Activated naive CD4-positive, alpha-beta T cell (primary cell): ENCODE measurements around the gene GPBP1L1.
"Not testable (repeated sequence)": the region's sequence is repeated elsewhere in the genome, so short reads cannot be mapped to it uniquely, and the experiment has no call there.

ENCODE experiments used
- DNase-seq, 4 experiments: peaks; one replicate each; lab custom pipeline; 2025; lab: John Stamatoyannopoulos, UW

GPBP1L1 gene

DNA sequence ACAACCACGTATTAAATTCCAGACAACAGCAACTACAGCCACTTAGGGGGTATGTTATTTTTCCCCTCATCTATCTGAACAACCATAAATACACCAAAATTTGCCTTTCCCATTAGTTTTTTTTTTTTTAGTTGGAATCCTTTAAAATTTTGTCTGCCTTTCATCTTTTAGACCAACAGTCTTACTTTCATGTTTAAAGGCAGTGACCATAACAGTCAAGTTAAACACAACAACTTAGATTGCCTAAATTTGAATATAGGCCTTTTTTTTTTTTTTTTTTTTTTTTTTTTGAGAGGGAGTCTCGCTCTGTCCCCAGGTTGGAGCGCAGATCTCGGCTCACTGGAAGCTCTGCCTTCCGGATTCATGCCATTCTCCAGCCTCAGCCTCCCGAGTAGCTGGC, 3.4 kb downstream of the GPBP1L1 start:
- no peak for DNase-seq

DNA sequence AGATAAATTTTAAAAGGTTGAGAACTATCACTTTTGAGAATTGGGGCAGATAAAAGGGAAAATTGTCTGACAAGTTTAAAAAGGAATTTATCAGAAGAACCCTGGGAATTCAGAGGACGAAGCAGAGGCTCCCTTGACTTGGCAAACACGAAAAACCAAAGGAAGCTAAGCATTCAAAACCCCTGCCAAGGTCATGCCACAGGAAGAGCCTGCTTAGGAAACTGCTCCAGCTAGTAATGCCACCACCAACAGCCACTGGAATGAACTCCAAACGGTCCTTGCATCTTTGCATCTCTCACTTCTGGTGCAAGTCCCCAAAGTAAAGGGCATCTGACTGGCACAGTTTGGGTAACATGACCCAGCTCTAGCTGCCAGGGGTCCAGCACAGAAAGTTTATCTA, 7.2 kb downstream of the GPBP1L1 start:
- no peak for DNase-seq

DNA sequence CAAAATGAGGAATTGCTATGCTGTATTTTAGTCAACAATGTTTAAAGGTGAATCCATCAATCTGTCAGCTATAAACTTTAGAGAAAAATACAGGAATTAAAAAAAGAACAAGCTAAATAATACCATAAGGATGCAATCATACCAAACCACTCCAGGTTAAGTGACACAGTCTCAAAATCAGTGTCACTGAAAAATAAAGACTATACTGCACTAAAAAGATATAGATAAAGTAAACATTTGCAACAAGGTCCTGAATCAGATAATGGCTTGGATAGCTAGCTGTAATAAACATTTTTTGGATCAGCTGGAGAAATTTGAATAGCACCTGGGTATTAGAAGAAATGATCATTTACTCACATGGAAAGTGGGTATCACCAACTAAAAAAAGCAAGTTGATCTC, 7.8 kb downstream of the GPBP1L1 start:
- DNase-seq = no peak

DNA sequence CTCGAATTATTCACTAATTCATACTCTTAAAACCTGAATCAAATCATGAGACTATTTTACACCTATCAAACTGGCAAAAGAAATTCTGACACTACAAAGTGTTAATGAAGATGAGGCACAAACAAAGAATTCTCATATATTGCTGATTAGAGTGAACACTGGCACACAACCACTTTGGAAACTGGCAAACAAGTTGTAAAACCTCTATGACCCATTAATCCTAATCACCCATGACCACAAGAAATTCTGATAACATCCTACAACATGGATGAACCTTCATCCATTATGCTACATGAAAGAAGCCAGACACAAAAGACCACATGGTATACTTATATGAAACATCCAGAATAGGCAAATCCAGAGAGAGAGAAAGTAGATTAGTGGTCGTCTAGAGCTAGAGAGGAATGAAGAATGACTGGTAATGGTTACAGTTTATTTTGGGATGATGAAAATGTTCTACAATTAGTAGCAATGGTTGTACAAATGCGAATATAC, 8.5 kb downstream of the GPBP1L1 start:
- no peak for DNase-seq

DNA sequence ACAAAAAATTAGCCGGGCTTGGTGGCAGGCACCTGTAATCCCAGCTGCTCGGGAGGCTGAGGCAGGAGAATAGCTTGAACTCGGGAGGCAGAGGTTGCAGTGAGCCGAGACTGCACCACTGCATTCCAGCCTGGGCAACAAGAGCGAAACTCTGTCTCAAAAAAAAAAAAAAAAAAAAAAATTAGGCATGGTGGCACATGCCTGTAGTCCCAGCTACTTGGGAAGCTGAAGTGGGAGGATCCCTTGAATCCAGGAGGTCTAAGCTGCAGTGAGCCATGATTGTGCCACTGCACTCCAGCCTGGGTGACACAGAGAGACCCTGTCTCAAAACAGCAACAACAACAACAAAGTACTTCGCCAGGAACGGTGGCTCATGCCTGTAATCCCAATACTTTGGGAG, 9.8 kb downstream of the GPBP1L1 start:
- DNase-seq = not testable (repeated sequence)

DNA sequence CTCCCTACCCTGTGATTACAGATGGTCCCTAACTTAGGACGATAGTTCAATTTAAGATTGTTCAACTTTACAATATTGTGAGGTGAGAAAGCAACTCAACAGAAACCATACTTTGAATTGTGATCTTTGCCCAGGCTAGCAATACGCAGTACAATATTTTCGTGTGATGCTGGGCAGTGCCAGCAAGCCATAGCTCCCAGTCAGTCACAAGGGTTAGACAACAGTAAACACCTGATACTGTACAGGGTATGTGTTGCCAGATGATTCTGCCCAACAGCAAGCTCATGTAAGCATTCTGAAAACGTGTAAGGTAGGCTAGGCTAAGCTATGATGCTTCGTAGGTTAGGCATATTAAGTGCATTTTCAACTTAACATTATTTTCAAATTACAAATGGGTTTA, 11.9 kb downstream of the GPBP1L1 start:
- DNase-seq = no peak

DNA sequence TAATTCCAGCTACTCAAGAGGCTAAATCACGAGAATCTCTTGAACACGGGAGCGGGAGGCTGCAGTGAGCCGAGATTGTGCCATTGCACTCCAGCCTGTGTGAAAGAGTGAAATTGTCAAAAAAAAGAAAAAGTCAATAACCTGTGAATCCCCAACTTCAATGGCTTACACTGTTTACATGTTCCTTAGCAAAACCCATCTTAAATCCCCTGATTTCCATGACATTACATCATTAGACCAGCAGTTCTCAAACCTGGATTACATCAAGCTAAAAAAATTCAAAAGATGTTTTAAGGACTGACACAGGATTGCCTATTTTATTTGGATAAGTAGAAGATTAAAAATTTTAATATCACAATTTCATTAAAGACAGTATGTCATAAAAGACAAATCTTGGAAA, 12.4 kb downstream of the GPBP1L1 start:
- DNase-seq = no peak

DNA sequence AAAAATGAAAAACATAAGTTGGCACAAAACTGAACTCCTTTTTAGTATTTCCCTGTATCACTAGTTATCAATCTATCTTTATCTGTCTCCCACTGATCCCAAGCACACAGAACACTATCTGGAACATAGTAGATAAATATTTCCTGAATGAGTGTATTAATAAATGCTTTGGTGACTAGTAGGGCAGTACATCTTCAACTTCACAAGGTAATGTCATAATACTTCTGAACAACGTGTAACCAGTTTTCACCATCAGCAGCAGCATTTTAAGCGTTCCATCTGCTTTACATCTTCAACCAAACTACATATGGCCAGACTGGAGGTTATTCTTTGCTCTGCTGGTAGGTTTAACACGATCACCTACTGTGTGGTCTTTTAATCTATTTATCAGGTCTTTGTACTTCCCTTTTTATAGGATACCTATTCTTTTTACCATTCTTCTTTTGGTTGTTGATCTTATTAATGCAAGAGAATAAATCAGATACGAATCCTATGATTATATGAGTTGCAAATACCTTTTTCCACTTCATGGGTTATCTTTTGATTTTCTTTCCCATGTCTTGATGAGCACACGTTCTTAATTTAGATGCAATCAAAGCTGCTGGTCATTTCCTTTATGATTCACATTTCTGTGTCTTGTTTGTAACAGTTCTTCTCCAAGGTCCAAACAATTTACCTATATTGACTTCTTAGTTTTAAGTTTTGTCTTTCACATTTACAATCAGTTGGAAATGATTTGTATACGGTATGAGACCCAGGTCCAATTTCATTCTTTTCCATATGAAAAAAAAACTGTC, 16.3 kb downstream of the GPBP1L1 start:
- no peak for DNase-seq

DNA sequence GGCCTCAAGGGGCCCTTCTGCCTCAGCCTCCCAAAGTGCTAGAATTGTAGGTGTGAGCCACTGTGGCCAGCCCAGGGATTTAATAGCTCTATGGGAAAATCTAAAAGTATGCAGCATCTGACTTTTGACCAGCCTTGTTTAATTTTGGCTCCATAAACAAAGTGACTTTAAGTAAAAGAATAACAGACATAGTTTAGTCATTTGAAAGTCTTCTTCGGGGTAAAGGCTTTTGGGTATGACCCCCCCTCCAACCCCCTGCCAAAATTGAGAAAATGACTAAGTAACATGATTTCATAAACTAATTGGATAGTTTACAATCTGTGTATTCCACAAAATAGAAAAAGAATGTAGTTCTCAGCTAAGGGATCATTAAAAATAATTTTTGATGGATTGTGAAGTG, 17.0 kb downstream of the GPBP1L1 start:
- no peak for DNase-seq

DNA sequence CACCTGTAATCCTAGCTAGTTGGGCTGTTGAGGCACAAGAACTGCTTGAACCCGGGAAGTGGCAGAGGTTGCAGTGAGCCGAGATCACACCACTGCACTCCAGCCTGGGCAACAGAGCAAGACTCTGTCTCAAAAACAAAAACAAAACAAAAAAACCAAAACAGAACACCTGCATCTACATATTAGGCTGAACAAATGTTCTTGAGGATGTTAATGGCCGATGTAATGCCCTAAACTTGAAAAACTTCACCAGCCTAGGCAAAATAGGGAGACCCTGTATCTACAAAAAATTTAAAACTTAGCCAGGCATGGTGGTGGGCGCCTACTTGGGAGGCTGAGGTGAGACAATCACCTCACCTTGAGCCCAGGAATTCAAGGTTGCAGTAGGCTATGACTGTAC, 17.8 kb downstream of the GPBP1L1 start:
- DNase-seq = no peak

DNA sequence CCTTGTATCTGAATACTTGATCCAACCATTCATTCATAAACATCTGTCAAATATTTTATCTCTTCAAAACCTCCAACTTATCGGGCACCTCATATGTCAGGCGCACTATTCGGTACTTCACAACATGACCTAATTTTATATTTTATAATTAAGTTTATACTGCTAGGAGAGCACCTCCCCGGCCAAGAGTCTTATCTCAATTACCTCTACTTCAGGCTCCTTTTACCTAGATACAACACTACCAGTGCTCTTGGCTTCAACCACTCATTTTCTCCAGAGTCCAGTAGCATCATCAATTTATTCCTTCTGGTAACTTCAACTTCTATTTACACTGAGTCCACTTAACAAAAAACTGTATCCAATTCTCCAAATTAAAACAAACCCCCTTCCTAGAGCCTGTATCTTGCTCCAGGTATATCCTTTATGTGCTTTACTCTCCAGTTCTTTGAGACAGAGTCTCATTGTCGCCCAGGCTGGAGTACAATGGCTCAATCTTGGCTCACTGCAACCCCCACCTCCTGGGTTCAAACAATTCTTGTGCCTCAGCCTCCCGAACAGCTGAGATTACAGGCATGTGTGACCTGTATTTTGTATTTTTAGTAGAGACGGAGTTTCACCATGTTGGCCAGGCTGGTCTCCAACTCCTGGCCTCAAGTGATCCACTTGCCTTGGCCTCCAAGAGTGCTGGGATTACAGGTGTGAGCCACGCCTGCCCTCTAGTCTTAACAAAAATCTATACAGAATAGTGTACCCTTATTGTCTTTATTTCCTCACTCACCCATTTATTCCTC, 18.8 kb downstream of the GPBP1L1 start:
- DNase-seq = no peak

DNA sequence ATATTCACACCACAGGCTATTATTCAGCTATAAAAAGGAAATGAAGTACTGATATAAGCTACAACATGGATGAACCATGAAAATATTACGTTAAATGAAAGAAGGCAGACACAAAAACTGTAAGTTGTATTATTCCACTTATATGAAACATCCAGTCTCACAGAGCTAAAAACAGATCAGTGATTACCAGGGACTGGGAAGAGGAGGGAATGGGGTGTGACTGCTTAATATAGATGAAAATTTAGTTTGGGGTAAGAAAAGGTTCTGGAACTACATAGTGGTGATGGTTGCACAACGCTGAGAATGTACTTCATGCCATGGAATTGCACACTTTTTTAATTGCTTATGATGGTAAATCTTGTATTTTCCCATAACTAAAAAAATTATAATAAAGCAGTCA, 19.5 kb downstream of the GPBP1L1 start:
- no peak for DNase-seq

DNA sequence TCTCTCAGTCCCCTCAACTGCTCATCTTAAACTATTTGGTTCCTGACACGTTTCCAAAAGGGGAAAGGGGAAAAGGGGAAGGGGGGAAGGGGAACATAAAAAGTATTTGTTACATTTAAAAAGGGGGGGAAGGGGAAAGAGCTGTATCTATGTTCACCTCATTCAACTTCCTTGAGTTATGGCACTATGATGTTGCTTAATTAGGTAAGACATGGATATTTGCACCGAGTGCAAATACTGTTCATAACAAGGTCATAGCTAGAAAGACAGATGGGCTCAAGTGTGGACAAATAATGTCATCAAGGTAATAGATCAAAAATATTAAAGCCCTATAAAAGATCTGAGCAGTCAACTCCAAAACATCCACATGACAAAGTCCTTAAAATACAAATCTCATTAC, 26.0 kb downstream of the GPBP1L1 start:
- no peak for DNase-seq

DNA sequence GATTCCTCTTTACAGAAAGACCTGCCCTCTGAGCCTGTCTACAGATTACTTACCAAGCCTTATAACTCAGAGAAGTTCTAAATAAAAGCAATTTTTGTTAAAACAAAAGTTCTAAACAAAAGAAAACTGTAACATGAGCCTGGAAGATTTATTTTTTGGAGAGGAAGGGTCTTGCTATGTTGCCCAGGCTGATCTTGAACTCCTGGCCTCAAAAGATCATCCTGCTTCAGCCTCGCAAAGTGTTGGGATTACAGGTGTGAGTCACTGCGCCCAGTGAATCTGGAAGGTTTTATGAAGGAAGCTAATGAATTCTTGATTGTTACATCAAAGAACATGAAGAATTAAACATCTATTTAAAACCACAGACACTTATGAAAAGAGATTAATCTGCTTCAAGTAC, 27.1 kb downstream of the GPBP1L1 start:
- DNase-seq = no peak

DNA sequence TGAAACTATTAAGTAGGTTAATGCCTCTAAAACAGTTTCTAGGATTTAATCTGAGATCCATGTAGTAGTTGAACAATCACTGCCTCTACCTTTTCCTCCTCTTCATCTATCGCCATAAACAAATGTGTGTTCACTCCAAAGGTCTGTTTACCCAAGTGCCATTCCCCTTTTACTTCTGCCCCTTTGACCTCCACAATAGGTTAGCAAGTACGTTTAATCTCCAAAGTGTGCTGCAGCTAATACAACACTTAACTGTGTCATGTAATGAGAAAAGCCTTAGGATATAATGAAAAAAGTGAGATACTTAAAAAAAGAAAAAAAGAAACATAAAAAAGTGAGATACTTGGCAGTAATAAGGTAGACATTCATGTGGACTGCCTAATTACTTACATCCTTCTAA, 28.2 kb downstream of the GPBP1L1 start:
- no peak for DNase-seq

DNA sequence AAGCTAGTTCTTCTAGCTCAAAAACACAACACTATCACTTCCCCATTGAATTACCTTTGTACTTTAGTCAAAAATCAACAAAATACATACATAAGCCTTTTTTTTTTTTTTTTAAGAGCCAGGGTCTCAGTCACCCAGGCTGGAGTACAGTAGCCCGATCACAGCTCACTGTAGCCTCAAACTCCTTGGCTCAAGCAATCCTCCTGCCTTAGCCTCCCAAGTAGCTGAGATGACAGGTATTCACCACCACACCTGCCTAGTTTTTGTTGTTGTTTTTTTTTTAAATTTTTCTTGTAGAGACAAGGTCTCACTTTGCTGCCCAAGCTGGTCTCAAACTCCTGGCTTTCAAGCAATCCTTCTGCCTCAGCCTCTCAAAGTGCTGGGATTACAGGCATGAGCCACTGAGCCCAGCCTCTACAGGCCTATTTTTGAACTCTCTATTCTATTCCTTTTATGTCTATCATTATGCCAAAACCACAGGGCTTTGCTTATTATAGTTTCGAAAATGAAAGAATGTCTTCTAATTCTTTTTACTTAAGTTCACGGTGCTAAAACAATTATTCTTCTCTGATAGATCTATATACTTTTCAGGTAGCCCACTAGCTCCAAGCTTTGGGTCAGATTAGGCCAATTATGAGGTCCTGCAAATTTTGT, 29.6 kb downstream of the GPBP1L1 start:
- DNase-seq = no peak

DNA sequence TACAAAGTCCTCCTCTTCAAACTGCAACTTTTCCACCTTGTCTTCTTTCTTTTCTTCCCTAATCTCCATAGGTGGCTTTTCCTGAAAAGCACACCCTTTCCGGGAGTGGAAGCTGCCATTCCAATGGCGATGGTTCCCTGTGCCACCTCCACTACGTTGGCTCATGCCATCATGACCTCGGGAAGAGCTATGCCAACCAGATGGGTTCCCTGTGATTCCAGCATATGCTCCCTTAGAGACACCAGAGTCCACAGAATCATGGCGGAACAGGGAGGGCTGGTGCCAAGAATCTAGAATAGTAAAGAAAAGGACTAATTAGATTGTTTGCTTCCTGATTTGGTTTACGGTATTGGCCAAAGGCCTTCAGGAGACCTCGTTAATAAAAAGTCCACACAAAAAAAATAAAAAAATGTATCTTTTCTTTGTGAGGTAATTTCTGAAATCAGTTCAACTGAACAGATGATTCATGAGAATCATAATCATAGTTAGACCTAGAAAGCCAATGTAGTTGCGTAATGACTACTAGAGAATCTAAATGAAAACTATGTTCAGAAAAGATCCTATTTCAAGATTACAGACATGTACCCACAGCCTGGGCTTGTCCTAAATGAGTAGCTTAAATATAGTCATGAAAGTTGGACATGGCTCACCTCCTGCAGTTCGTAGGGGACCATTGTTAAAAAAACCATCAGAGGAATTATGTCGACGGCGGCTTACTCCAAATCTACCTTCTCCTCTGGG, 31.6 kb downstream of the GPBP1L1 start:
- DNase-seq = no peak

DNA sequence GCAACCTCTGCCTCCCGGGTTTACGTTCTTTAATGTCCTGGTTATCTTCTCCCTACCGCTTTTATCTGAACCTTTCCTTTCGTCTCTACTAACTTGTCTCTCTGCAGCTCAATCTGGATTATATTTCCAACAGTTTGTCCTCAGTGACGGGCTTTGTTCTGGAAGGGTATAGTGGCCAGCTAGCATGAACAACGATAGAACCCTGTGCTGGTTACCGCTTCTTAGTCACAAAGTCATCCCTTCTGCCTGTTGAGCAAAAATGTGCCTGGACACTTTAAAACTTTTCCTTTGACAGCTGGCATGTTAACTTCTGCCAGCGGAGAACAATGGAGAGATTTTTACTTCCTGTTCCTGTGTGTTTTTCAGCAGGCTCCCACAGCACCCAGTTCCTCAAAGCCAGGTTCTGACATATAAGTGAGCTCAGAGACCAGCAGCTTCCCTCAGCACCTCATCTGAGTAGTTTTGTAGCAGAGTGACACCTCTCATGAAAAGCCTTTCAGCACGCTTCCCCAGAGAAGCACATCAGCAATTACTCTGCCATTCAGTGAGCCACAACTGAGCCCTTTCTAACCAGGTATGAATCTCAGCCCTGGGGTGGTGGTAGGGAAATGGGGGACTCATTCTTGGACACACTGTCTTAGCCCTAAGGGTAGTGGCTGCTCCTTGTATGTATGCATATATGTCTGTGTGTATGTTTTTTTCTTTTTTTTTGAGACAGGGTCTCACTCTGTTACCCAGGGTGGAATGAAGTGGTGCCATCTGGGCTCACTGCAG, 38.9 kb downstream of the GPBP1L1 start:
- no peak for DNase-seq

DNA sequence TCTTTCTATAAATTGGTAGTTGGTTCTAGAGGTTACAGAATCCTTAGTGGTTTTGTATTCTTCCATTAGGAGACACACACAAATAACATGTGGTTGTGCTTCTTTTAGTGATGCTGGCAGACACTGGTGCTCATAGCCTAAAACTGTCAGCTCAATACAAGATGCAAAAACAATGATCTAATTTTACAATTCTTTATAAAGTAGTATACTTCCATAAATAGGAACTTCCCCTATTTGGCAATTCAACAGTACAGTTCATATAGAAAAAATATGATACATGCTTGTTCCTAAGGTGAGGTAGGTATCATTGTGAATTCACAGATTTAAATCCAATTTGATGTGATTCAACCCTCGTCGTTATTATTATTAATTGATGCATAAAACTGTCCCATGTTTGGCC, 41.7 kb downstream of the GPBP1L1 start:
- DNase-seq = no peak

DNA sequence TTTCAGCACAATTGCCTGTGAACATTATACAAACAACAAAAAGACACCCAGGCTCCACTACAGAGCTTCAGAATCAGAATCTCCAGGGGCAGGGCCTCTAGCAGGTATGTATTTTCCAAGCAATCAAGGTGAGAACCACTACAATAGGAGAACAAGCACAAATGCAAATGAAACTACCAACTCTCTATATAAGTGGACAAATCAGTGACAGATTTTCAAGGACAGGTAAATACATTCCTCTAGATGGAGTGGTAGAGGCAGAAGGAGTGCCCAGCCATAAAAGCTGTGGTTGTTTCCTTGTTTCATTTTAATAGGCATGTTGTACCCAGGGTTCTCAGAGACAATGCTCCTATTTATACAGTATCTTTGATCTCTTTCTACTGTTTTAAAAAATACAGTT, 42.4 kb downstream of the GPBP1L1 start:
- no peak for DNase-seq

DNA sequence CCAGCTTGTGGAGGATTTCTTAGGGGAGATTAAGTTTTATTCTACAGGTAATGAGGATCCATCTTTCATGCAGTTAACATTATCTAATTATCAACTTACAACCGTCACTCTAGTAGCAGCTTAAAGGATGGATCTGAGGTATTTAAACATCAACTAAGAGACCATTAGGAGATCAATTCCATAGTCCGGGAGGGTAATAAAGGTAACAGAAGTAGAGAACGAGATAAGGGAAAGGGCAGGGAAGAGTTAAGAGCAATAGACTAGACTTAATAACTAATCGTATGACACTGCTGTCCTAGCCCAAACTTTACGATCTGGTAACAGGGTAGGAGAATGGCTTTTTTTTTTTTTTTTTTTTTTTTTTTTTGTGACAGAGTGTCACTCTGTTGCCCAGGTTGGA, 43.0 kb downstream of the GPBP1L1 start:
- no peak for DNase-seq
